GM12865 (cell line): ENCODE data around the gene CACNA1B.

ENCODE experiments used
- DNase-seq: peaks from one replicate; pipeline ENCODE4 v3.0.0; 2010; ENCODE audit warnings: low read depth
- H3K4me3 ChIP-seq: 2 replicates; pipeline ENCODE4 v1.5.1; 2011; ENCODE audit warnings: mild to moderate bottlenecking, low read depth, low read length, control low read depth
- TF ChIP-seq, protein P1 (sequence below): IDR thresholded peaks from 2 replicates; pipeline ENCODE4 v1.5.1; 2011; ENCODE audit warnings: low read length, control low read depth, low read depth, inconsistent platforms; ENCODE audit not compliant: insufficient read depth; ENCODE audit errors: missing control alignments

CACNA1B gene

DNA sequence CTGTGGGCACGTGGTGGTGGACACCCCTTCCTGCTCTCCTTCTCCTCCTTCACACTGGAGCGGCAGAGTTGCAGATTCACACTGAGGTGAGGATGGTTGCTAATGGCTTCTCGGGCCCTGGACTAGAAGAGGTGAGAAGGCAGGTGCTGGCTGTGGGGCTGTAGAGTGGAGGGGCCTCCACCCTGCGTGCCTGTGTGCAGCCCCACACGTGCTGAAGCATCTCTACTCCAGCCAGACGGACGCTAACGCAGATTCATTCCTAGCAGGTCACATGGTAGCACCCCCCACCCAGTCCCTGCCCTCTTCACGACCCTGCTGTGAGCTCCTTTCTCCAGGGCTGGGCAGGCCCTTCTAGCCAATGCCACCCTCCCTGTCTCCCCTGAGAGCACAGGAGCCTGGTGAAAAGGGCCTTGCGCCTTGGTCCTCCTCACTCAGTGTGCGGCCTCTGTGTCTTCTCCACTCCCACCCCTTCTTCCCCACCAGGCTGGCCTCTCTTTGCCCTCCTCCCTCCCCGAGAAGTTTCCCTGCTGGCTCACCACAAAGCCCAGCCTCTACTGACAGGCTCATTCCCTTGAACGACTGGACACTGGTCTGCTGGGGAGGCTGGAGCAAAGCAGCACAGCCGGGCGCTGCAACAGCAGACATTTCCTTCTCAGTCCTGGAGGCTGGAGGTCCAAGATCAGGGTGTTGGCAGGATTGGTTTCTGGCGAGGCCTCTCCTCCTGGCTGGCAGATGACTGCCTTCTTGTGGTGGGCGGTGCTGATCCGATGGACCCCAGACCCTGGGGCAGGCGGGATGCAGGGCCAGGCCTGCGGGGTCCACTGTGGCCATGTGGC lies 14.2 kb downstream of the CACNA1B start:
- no peak for DNase-seq
- TF ChIP-seq, protein P1, sequence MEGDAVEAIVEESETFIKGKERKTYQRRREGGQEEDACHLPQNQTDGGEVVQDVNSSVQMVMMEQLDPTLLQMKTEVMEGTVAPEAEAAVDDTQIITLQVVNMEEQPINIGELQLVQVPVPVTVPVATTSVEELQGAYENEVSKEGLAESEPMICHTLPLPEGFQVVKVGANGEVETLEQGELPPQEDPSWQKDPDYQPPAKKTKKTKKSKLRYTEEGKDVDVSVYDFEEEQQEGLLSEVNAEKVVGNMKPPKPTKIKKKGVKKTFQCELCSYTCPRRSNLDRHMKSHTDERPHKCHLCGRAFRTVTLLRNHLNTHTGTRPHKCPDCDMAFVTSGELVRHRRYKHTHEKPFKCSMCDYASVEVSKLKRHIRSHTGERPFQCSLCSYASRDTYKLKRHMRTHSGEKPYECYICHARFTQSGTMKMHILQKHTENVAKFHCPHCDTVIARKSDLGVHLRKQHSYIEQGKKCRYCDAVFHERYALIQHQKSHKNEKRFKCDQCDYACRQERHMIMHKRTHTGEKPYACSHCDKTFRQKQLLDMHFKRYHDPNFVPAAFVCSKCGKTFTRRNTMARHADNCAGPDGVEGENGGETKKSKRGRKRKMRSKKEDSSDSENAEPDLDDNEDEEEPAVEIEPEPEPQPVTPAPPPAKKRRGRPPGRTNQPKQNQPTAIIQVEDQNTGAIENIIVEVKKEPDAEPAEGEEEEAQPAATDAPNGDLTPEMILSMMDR, result no peak
- no peak overlapping the region for H3K4me3 ChIP-seq

DNA sequence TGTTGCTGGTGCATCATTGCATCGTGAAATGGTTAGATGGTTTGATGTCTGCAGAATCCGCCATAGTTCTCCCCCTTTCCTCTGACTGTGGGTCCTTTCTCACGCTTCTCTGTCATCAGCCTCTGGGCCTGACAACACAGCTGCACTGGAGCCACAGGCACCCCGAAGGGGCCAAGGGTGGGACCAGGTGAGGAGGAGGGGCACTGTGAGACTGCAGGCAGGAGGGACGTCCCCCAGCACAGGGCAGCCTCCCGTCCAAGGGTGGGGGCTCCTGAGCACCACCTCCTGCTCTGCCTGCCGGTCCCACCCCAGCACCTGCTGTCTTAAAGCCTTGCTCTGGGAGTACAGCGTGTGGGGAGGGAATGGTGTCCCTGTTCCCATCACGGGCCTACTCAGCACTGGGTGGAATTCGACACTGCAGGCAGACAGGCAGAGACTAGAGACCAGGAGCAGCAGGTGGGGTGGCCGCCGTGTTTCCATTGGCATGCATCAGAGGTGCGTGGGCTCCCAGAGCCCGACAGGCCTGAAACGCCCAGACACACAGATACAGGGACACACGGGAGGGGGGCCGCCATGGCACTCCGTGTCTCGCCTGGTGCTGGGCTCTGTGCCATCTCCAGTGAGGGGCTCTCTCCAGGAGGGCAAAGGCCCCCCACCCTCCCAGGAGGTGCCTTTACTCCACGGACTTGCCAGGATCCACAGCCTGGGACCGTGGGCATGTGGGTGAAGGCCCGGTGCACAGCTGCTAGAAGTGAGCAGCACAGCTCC lies 15.0 kb downstream of the CACNA1B start:
- H3K4me3 ChIP-seq, result no peak overlapping the region
- TF ChIP-seq, protein P1, result no peak
- no peak for DNase-seq

- H3K4me3 ChIP-seq, result no peak overlapping the region
- no peak for DNase-seq
- TF ChIP-seq, protein P1, result no peak
Observed at GRCh38 chr9:137893670-137894069, 16.1 kb downstream of the CACNA1B start.

DNA sequence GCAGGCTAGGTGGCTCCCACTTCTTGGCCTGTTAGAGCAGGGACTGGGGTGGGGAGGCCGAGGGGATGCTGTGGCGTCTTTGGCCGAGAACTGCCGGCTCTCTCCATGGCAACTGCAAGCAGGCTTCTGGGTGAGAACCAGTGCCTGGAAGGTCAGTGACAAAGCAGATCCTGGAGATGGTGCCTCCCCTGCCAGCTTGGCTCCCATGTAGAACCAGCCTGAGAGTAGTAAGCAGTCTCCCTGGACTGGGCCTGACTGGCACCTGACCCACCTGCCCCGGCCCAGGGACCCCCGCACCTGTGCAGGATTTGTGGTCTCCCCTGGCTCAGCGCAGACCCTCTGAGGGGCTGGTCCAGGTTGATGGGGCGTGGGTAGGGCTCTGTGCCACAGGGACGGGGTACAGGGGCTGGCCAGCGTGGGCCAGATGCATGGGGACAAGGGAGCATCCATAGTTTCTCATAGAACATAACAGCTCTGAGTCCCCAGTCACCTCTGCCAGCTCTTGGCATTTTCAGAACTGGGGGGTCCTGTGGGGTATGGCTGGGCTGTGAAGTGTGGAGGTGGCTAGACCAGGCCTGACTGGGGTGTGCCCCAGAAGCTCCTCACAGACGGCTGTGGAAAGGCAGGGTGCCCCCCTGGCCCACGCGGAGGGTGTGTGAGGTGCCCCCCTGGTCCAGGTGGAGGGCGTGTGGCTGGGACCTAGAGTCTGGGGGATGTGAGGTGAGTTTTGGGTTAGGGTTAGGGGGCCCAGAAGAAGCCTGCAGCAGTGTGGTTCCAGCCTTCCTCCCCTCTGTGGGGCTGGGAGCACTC lies 22.2 kb downstream of the CACNA1B start:
- no peak for DNase-seq
- TF ChIP-seq, protein P1, result no peak
- H3K4me3 ChIP-seq, result no peak overlapping the region

- TF ChIP-seq, protein P1, result no peak
- no peak overlapping the region for H3K4me3 ChIP-seq
- no peak for DNase-seq
Observed at GRCh38 chr9:137900584-137901310, 23.2 kb downstream of the CACNA1B start.

DNA sequence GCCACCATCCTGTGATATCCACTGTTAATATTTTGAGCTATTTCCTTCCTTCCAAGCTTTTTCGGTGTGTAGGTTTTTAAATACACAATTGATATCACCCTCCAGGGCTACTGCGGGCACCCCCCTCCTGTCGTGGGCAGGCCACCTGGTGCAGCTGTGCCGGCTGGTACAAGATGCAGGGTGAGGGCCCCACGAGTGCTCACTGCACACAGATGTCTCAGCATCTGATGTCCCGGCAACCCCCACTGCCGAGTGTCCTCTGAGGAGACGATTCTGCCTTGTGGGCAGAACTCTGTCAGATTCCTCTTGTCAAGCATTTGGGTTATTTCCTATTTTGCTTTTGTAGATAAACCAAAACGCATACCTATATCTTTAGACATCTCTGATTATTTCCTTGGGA lies 25.1 kb downstream of the CACNA1B start:
- H3K4me3 ChIP-seq, result no peak overlapping the region
- TF ChIP-seq, protein P1, result no peak
- DNase-seq, result no peak
